Caco-2 (cell line): ENCODE results near the gene SBF2. TPM values are rescaled to one million over a fixed set of nuclear protein-coding genes. Genes with fewer than 3 reads are reported as not detected.

Source experiments
- BruUV-seq: library from RNA; stranded (reverse); fragments of 400-500 nt; replicated peaks from 2 replicates; lab custom pipeline; 2021; lab: Mats Ljungman, UMichigan
- CTCF ChIA-PET: fragments of 300-600 bp; sonication (Branson Sonifier 250); formaldehyde crosslinking; loops from one replicate; lab custom pipeline; 2022; ENCODE audit warnings: antibody characterized with exemption; lab: Charles Lee
- POLR2A ChIA-PET: fragments of 300-600 bp; sonication (Branson Sonifier 250); formaldehyde crosslinking; loops from one replicate; lab custom pipeline; 2022; ENCODE audit warnings: antibody characterized with exemption; lab: Charles Lee
- DNase-seq, 2 experiments: peaks; one replicate each; pipeline versions ENCODE4 v3.0.0 to v3.0.0-alpha.2; 2020 to 2022
- H3K27me3 ChIP-seq: replicated peaks from 2 replicates; pipeline ENCODE4 v1.6.0; 2011; ENCODE audit warnings: low read length; ENCODE audit not compliant: control insufficient read depth, insufficient read depth
- H3K36me3 ChIP-seq: 2 replicates; pipeline ENCODE4 v1.5.1; 2011; ENCODE audit warnings: low read length; ENCODE audit not compliant: control insufficient read depth, insufficient read depth
- H3K4me1 ChIP-seq: fragments of 250-450 bp; sonication (Bioruptor Pico); 2 replicates; pipeline ENCODE4 v1.5.1; 2020; ENCODE audit warnings: mild to moderate bottlenecking
- H3K4me3 ChIP-seq: 2 replicates; pipeline ENCODE4 v1.5.1; 2011; ENCODE audit warnings: low read depth, mild to moderate bottlenecking, control low read depth, low read length
- H3K9me3 ChIP-seq: fragments of 250-450 bp; sonication (Bioruptor Pico); 2 replicates; pipeline ENCODE4 v1.5.1; 2020; ENCODE audit warnings: mild to moderate bottlenecking, moderate library complexity
- H3K27ac Mint-ChIP-seq: one replicate; pipeline ENCODE4 v1.8.0; 2022; ENCODE audit warnings: mixed read lengths; ENCODE audit not compliant: unreplicated experiment
- H3K27me3 Mint-ChIP-seq: one replicate; pipeline ENCODE4 v1.8.0; 2022; ENCODE audit warnings: mixed read lengths; ENCODE audit not compliant: insufficient read depth, unreplicated experiment
- H3K36me3 Mint-ChIP-seq: one replicate; pipeline ENCODE4 v1.8.0; 2022; ENCODE audit warnings: mild to moderate bottlenecking, mixed read lengths; ENCODE audit not compliant: insufficient read depth, unreplicated experiment
- H3K4me1 Mint-ChIP-seq: one replicate; pipeline ENCODE4 v1.8.0; 2022; ENCODE audit warnings: low read depth, mixed read lengths; ENCODE audit not compliant: unreplicated experiment
- H3K4me3 Mint-ChIP-seq: one replicate; pipeline ENCODE4 v1.8.0; 2022; ENCODE audit warnings: mild to moderate bottlenecking, moderate library complexity, mixed read lengths; ENCODE audit not compliant: unreplicated experiment
- H3K9me3 Mint-ChIP-seq: one replicate; pipeline ENCODE4 v1.8.0; 2022; ENCODE audit warnings: mixed read lengths; ENCODE audit not compliant: unreplicated experiment
- intact Hi-C: fragments of 100-400 bp; cut with micrococcal nuclease; formaldehyde crosslinking; loops from one replicate; pipeline ENCODE4 v1.10.0; 2022; ENCODE audit not compliant: unreplicated experiment
- total RNA-seq: library from RNA; stranded (reverse); gene quantifications from 2 replicates; pipeline ENCODE4 v1.2.3, GENCODE V29; 2022
- TF ChIP-seq, protein P1 (sequence below), 2 experiments: fragments of 200-600 bp in 1 of 2; IDR thresholded peaks; 1 replicate in 1 of 2; 2 replicates in 1 of 2; pipeline versions ENCODE4 v1.5.1 to v1.8.0; 2011 to 2022; ENCODE audit warnings: antibody characterized with exemption in 1 of 2, control low read depth in 1 of 2, inconsistent platforms in 1 of 2, low read depth in 1 of 2, low read length in 1 of 2, mild to moderate bottlenecking in 1 of 2, moderate library complexity in 1 of 2; ENCODE audit not compliant: insufficient read depth in 1 of 2, severe bottlenecking in 1 of 2, unreplicated experiment in 1 of 2

The SBF2 gene
- total RNA-seq, 1 experiment from 2014 or later = 72.2 TPM

DNA sequence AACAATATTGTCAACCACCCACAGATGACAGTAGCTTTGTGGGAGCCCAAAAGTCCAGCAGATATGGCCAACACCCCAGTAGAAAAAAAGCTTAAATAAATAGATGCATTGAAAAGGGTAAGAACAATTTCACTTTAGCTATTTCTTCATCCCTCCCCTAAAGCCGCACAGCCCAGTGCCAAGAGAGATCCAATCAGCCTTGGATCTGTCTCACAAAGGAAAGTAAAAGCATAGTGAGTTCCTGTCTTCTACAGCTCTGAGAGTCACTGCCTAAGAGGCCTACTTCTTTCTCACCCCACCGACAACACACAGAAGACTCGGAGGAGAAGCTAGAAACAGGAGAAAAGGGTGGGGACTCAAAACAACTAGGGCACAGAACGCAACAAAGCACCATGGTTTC, 196.4 kb downstream of the SBF2 start:
- H3K4me1 Mint-ChIP-seq = no peaks in the 10 kb centered on the region
- H3K27ac Mint-ChIP-seq = no peak overlapping the region
- BruUV-seq = no TSS peak
- TF ChIP-seq, protein P1, sequence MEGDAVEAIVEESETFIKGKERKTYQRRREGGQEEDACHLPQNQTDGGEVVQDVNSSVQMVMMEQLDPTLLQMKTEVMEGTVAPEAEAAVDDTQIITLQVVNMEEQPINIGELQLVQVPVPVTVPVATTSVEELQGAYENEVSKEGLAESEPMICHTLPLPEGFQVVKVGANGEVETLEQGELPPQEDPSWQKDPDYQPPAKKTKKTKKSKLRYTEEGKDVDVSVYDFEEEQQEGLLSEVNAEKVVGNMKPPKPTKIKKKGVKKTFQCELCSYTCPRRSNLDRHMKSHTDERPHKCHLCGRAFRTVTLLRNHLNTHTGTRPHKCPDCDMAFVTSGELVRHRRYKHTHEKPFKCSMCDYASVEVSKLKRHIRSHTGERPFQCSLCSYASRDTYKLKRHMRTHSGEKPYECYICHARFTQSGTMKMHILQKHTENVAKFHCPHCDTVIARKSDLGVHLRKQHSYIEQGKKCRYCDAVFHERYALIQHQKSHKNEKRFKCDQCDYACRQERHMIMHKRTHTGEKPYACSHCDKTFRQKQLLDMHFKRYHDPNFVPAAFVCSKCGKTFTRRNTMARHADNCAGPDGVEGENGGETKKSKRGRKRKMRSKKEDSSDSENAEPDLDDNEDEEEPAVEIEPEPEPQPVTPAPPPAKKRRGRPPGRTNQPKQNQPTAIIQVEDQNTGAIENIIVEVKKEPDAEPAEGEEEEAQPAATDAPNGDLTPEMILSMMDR (IDR thresholded peaks at IDR 0.05; ENCODE audit: insufficient read depth in 1 of 2, low read depth in 1 of 2, low read length in 1 of 2, severe bottlenecking in 1 of 2, unreplicated experiment in 1 of 2) = no peak
- DNase-seq = no peak
- peaks cover 22% of the 10 kb centered on the region for H3K9me3 Mint-ChIP-seq
- intact Hi-C loops = no loop called here
- peaks cover 1% of the 10 kb centered on the region; the same call in 1 of the 2 replicates for H3K36me3 ChIP-seq
- no peak overlapping the region for H3K4me3 ChIP-seq
- no peak overlapping the region for H3K4me3 Mint-ChIP-seq
- no peaks in the 10 kb centered on the region for H3K36me3 Mint-ChIP-seq
- H3K27me3 Mint-ChIP-seq = no peaks in the 10 kb centered on the region
- POLR2A ChIA-PET = no interaction called here
- H3K9me3 ChIP-seq = 0 out of 2 replicates have a peak, but pooled peaks cover 4% of the 10 kb centered on the region
- no peaks in the 10 kb centered on the region; the same call in 1 of the 2 replicates for H3K27me3 ChIP-seq
- H3K4me1 ChIP-seq = no peaks in the 10 kb centered on the region
- CTCF ChIA-PET = no interaction called here

DNA sequence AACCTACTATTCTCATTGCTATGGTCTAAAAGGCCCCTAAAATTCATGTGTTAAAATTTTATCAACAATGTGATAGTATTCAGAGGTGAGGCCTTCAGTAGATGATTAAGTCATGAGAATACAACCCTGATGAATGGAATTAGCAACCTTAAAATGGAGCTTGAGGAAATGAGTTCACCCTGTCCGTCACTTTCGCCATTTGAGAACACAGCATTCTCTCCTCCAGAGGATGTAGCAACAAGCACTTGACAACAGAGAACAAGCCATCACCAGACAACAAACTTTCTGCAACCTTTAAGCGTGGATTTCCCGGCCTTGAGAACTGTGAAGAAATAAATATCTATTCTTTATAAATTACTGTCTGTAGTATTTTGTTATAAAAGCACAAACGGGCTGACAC, 197.0 kb downstream of the SBF2 start:
- Histone ChIP-seq H3K4me1 (no peaks in the 10 kb centered on the region), H3K4me3 (no peak overlapping the region), H3K27me3 (no peaks in the 10 kb centered on the region; the same call in 1 of the 2 replicates), H3K9me3 (0 out of 2 replicates have a peak, but pooled peaks cover 4% of the 10 kb centered on the region), H3K36me3 (peaks cover 1% of the 10 kb centered on the region; the same call in 1 of the 2 replicates)
- ChIA-PET POLR2A (no interaction called here), CTCF (no interaction called here)
- no peaks in the 10 kb centered on the region for H3K27me3 Mint-ChIP-seq
- H3K9me3 Mint-ChIP-seq = peaks cover 22% of the 10 kb centered on the region
- no peaks in the 10 kb centered on the region for H3K36me3 Mint-ChIP-seq
- no peaks in the 10 kb centered on the region for H3K4me1 Mint-ChIP-seq
- intact Hi-C loops = no loop called here
- TF ChIP-seq, protein P1 (IDR thresholded peaks at IDR 0.05; ENCODE audit: insufficient read depth in 1 of 2, low read depth in 1 of 2, low read length in 1 of 2, severe bottlenecking in 1 of 2, unreplicated experiment in 1 of 2) = no peak
- no TSS peak for BruUV-seq
- H3K27ac Mint-ChIP-seq = no peak overlapping the region
- DNase-seq = no peak
- H3K4me3 Mint-ChIP-seq = no peak overlapping the region

DNA sequence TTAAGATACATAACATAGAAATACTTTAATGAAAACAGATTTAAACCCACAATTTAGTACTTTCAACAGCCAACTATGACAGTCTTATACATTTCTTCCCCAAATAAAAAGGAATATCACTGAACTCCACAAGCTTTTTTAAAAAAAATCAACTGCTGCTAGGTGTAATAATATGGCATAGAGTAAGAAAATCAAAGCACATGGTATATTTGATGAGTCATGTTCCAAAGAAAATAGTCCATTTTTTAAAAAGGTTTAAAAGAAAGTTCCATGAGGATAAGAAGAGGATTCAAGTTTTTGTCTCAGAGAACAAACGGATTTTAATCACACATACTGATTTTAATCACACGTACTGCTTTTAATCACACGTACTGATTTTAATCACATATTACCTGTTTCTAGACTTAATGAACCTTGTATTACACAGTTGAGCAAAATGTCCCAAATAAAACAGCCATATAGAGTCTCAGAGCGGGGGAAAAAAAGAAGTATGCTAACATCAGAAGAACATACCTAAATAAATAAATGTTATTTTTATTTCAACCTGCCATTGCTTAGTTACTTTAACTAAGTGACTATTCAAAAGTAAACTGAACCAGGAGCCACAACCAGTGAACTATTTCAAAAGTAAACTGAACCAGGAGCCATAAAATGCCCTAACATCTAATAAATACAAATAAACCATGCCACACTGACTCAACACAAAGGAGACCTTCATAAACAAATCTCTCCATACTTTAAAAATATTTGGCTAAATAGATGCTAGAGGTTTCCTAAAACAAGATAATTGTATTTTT, 198.4 kb downstream of the SBF2 start:
- intact Hi-C loops = no loop called here
- no peaks in the 10 kb centered on the region for H3K36me3 Mint-ChIP-seq
- peaks cover 22% of the 10 kb centered on the region for H3K9me3 Mint-ChIP-seq
- Histone ChIP-seq H3K4me3 (no peak overlapping the region), H3K36me3 (peaks cover 1% of the 10 kb centered on the region; the same call in 1 of the 2 replicates), H3K9me3 (0 out of 2 replicates have a peak, but pooled peaks cover 4% of the 10 kb centered on the region), H3K4me1 (no peaks in the 10 kb centered on the region), H3K27me3 (no peaks in the 10 kb centered on the region; the same call in 1 of the 2 replicates)
- no peak overlapping the region for H3K27ac Mint-ChIP-seq
- no peaks in the 10 kb centered on the region for H3K27me3 Mint-ChIP-seq
- BruUV-seq = no TSS peak
- DNase-seq = no peak
- TF ChIP-seq, protein P1 (IDR thresholded peaks at IDR 0.05; ENCODE audit: insufficient read depth in 1 of 2, low read depth in 1 of 2, low read length in 1 of 2, severe bottlenecking in 1 of 2, unreplicated experiment in 1 of 2) = no peak
- H3K4me3 Mint-ChIP-seq = no peak overlapping the region
- CTCF ChIA-PET = no interaction called here
- POLR2A ChIA-PET = no interaction called here
- no peaks in the 10 kb centered on the region for H3K4me1 Mint-ChIP-seq
